ENCODE data around the gene PTPRM.
"Not testable (repeated sequence)": the region's sequence is repeated elsewhere in the genome, so short reads cannot be mapped to it uniquely, and the experiment has no call there.

PTPRM gene

DNA sequence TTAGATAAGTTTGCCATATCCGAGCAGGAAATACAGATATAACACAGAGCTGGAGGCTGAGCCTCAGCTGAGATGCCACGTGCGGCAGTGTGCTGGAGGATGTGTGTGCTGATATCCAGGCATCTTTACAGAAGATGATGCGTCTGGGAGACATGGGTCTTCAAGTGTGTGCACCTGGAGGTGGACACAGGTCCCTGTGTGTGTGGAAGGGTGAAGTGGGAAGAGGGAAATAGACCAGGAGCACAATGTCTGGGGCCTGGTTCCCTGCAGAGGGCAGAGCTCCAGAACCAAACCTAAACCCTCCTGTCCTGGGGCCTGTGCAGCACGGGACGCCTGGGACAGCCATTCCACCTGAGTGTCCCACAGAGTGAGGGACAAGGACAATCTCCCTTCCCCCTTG is 861.8 kb downstream of the PTPRM start:
- no peak overlapping the region for H3K4me3 Mint-ChIP-seq
- no peaks in the 10 kb centered on the region for H3K36me3 Mint-ChIP-seq (ENCODE audit: low read depth)
- no peak overlapping the region for H3K27ac Mint-ChIP-seq
- H3K9me3 Mint-ChIP-seq, result no peaks in the 10 kb centered on the region
- intact Hi-C loops (cut with micrococcal nuclease), result no loop called here
- no peaks in the 10 kb centered on the region for H3K4me1 Mint-ChIP-seq (ENCODE audit: low read depth)
- H3K27me3 Mint-ChIP-seq, result no peaks in the 10 kb centered on the region

DNA sequence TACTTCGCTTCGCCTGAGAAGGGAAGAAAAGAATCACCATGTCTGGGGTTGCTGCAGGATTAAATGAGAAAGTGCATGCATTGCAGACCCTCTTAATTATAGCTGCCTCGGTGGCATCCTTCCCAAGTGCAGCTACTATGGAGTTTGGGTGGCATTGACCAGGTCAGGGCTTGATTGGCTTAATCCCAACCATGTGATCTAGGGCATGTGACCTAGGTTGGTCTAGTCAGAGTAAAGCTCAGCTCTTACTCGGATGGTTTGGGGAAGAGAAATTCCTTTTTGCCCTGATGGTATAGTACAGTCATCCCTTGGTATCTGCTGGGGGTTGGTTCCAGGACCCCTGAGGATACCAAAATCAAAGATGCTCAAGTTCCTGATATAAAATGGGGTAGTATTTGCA is 863.9 kb downstream of the PTPRM start:
- Mint-ChIP-seq H3K27me3 (no peaks in the 10 kb centered on the region), H3K36me3 (ENCODE audit: low read depth) (no peaks in the 10 kb centered on the region), H3K27ac (no peak overlapping the region), H3K9me3 (no peaks in the 10 kb centered on the region), H3K4me3 (no peak overlapping the region), H3K4me1 (ENCODE audit: low read depth) (no peaks in the 10 kb centered on the region)
- intact Hi-C loops (cut with micrococcal nuclease), result no loop called here

DNA sequence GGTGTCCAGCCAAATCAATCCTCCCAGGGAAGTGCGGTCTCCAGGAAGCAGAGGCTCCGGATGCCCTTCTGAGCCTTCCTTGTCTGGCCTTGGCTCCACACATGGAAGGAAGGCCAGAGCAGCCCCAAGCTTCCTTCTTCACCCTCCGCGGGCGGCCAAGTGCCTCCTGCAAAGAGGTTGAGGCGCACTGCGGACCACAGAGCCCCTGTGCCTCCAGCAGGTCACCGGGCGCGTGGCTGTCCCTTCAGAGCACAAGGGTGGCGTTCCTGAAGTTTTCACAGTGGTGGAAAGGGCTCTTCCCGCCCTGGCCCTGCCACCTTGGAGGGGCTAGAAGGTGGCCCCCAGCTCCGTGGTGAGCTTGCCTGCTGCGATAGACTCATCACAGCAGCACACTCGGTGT is 866.2 kb downstream of the PTPRM start:
- Mint-ChIP-seq H3K4me3 (no peak overlapping the region), H3K36me3 (ENCODE audit: low read depth) (no peaks in the 10 kb centered on the region), H3K27ac (no peak overlapping the region), H3K27me3 (no peaks in the 10 kb centered on the region), H3K4me1 (ENCODE audit: low read depth) (no peaks in the 10 kb centered on the region), H3K9me3 (no peaks in the 10 kb centered on the region)
- intact Hi-C loops (cut with micrococcal nuclease), result no loop called here

DNA sequence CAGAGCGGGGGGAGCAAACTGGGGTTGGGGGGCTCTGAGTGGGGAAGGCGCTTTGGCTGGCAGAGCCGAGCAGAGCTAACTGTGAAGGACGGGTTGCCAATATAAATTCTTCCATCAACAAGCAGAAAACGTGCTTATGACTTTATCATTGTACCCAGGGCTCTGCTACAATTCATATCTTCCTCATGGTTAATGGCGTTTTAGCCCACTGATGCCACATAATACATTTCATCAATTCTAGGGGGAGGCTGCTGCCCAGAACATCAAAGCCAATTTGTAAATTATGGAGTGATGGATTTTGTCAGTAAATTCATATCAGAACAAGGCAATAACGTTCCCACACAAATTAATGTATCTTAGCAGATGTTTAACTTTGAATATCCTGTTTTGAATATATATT is 866.7 kb downstream of the PTPRM start:
- Mint-ChIP-seq H3K36me3 (ENCODE audit: low read depth) (no peaks in the 10 kb centered on the region), H3K4me1 (ENCODE audit: low read depth) (no peaks in the 10 kb centered on the region), H3K4me3 (no peak overlapping the region), H3K27me3 (no peaks in the 10 kb centered on the region), H3K27ac (no peak overlapping the region), H3K9me3 (no peaks in the 10 kb centered on the region)
- intact Hi-C loops (cut with micrococcal nuclease), result no loop called here

DNA sequence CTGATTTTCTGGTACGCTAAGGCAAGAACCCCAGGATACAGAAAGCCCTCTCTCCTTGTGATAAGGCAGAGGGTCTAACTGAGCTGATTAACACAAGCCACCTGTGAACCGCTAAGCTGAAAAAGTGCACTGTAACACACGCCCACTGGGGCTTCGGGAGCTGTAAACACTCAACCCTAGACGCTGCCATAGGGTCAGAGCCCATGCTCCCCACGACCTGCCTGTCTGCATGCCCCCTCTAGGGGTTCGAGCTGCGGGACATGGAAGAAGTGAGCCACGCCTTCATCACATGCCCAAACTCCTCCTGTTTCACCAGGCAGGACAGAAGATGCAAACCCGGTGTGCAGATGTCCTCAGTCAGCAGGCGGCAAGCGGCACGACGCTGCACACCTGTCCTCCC is 868.3 kb downstream of the PTPRM start:
- H3K36me3 Mint-ChIP-seq (ENCODE audit: low read depth), result no peaks in the 10 kb centered on the region
- intact Hi-C loops (cut with micrococcal nuclease), result no loop called here
- no peaks in the 10 kb centered on the region for H3K9me3 Mint-ChIP-seq
- H3K27ac Mint-ChIP-seq, result no peak overlapping the region
- no peak overlapping the region for H3K4me3 Mint-ChIP-seq
- H3K4me1 Mint-ChIP-seq (ENCODE audit: low read depth), result no peaks in the 10 kb centered on the region
- no peaks in the 10 kb centered on the region for H3K27me3 Mint-ChIP-seq

DNA sequence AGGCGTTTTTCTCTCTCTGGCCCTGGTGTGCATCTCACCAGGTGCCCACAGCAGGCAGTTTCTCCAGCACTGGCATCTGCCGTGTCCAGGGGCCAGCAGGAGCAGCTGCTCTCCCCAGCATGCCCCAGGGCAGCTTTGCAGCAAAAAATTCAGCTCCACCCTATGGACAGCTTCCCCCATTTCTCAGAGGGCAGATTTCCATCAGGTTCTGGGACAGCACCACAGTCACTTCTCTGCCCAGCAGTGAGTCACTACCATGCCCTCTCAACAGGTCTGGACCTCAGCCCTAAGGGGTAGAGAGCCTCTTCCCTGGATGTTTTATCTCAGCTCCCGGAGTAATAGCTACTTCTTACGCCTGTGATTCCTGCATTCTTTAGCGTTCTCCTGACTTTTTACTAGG is 871.9 kb downstream of the PTPRM start:
- Mint-ChIP-seq H3K27ac (no peak overlapping the region), H3K36me3 (ENCODE audit: low read depth) (no peaks in the 10 kb centered on the region), H3K9me3 (peaks cover 11% of the 10 kb centered on the region), H3K4me3 (no peak overlapping the region), H3K4me1 (ENCODE audit: low read depth) (no peaks in the 10 kb centered on the region), H3K27me3 (no peaks in the 10 kb centered on the region)
- intact Hi-C loops (cut with micrococcal nuclease), result no loop called here

DNA sequence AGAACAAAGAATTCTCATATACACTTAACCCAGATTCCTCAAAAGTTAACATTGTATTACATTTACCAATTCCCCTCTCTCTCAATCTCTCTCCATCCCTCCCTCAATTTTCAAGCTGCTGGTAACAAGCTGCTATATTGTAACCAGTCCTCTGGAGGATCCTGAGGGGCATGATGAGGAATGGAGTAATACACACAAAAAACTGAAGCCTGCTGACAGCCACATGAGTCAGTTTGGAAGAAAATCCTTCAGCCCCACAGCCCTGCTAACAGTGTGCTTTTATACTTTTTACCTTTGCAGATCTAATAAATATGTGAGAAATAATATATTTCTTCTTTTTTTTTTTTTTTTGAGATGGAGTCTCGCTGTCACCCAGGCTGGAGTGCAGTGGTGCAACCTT is 876.4 kb downstream of the PTPRM start:
- Mint-ChIP-seq H3K27ac (no peak overlapping the region), H3K4me1 (ENCODE audit: low read depth) (no peaks in the 10 kb centered on the region), H3K36me3 (ENCODE audit: low read depth) (no peaks in the 10 kb centered on the region), H3K4me3 (no peak overlapping the region), H3K9me3 (peaks cover 11% of the 10 kb centered on the region), H3K27me3 (no peaks in the 10 kb centered on the region)
- intact Hi-C loops (cut with micrococcal nuclease), result no loop called here

DNA sequence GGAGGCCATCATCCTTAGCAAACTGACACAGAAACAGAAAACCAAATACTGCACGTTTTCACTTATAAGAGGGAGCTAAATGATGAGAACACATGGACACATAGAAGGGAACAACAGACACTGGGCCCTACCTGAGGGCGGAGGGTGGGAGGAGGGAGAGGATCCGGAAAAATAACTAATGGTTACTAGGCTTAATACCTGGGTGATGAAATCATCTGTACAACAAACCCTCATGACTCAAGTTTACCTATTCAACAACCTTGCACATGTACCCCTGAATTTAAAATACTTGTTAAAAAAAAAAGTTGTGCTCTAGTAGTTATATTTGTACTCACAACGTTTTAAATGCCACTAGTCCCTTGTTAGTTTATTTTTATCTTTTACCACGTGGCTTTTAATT is 879.8 kb downstream of the PTPRM start:
- intact Hi-C loops (cut with micrococcal nuclease); H3K4me3 Mint-ChIP-seq; H3K36me3 Mint-ChIP-seq (ENCODE audit: low read depth); H3K27ac Mint-ChIP-seq; H3K27me3 Mint-ChIP-seq; H3K4me1 Mint-ChIP-seq (ENCODE audit: low read depth); H3K9me3 Mint-ChIP-seq: not testable (repeated sequence)

DNA sequence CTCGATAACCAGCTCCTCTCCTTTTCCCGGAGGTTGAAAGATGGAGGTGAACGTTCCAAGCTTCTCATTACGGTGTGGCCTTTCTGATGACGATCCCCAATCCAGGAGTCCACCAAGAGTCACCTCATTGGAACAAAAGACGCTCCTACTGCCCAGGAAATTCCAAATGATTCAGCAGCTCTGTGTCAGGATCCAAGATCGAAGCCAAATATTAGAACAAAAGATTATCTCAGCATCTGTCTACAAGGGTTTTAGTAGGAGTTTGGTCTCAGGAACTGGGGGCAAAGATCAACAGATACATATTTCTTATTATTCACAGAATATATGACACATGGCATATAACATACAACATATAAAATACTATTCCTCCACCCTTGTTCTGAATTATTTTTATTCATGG is 881.0 kb downstream of the PTPRM start:
- Mint-ChIP-seq H3K36me3 (ENCODE audit: low read depth) (no peaks in the 10 kb centered on the region), H3K4me1 (ENCODE audit: low read depth) (no peaks in the 10 kb centered on the region), H3K27me3 (no peaks in the 10 kb centered on the region), H3K9me3 (no peaks in the 10 kb centered on the region), H3K4me3 (no peak overlapping the region), H3K27ac (no peak overlapping the region)
- intact Hi-C loops (cut with micrococcal nuclease), result no loop called here

DNA sequence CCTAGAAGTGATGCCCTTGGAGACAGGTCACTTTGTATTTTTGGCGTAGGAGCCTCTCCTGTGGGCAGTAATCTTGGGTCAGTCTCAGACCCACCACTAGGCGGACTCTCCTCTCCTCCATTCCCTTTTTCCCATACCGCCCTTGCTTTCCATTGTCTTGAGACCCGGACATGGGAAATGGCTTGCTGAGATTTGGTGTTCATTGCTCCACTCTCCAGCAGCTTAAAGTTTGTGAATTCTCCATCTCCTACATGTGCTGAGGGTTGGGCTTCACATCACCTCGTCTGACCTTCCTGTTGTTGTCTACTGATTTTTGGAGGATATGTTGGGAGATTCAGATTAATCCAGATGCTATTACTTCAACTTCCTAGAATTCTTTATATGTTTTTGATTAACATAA is 882.9 kb downstream of the PTPRM start:
- no peak overlapping the region for H3K4me3 Mint-ChIP-seq
- no peaks in the 10 kb centered on the region for H3K27me3 Mint-ChIP-seq
- intact Hi-C loops (cut with micrococcal nuclease), result no loop called here
- no peaks in the 10 kb centered on the region for H3K4me1 Mint-ChIP-seq (ENCODE audit: low read depth)
- H3K27ac Mint-ChIP-seq, result no peak overlapping the region
- no peaks in the 10 kb centered on the region for H3K36me3 Mint-ChIP-seq (ENCODE audit: low read depth)
- H3K9me3 Mint-ChIP-seq, result no peaks in the 10 kb centered on the region

DNA sequence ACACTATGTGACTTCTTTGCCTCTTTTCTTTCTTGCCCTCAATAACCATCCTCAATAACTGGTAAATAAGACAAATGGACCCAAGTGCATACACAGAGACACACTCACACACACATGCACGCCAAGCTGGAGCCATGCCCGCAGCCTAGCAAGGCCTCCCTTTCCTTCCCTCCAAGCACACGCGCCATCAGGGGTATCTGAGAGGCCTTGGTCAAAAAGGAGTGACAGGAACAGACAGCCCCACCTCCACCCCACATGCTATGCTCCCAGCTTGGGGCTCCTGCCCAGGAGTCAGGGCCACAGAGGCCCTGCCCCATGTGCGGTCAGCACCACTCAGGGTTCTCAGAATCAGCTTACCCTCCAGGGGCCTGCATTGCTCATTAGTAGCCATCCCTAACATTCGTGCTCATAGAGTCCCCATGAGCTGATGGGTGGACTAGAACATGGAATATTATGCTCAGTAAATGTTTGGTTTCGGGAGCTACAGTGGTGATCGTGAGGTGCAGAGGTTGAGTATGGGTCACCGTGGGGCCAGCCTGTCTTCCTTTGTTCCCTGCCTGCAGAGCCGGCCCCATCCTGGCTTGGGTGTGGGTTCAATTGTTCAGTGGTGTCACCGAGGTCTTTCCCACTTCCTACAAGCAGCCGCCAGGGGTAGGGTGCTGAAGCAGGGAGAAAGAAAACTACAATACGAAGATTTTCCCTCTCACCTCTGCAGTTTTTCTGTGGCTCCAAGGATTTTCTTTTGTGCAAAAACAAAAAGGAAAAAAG is 884.0 kb downstream of the PTPRM start:
- intact Hi-C loops (cut with micrococcal nuclease), result no loop called here
- Mint-ChIP-seq H3K27ac (no peak overlapping the region), H3K9me3 (no peaks in the 10 kb centered on the region), H3K27me3 (no peaks in the 10 kb centered on the region), H3K4me1 (ENCODE audit: low read depth) (no peaks in the 10 kb centered on the region), H3K36me3 (ENCODE audit: low read depth) (no peaks in the 10 kb centered on the region), H3K4me3 (no peak overlapping the region)

DNA sequence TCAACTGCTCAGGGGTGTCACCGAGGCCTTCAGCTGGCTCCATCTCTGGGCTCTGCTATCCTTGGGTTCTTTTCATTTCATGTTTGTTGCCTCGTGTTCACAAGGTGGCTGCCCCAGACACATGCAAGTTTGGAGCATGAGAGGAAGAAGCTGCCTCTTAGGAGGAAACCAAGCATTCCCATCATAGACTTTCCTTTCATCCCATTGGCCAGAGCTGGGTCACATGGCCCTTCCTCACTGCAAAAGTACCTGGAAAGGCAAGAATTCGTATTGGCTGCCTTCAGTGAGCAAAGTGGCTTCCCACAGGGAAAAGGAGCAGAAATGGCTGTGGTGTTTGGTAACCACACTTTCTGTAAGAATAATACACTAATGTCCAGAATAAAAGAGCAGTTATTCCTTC is 886.4 kb downstream of the PTPRM start:
- no peaks in the 10 kb centered on the region for H3K9me3 Mint-ChIP-seq

DNA sequence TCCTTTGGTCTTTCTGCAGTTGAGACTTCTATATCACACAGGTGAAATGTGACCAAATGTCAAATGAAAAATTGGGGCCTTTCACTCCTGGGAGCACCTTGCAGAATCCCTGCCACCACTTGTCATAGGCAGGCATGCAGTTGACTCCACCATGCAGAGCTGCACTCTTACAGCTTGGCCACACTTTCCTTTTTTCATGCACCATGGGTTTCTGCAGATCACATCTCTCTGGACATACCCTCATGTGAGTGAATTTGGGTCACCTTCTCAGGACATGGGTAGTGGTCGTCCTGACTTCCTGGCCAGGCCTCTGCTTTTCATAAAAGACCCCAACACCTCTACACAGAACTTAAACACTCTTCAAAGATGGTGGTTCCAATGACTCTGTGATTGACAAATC is 887.0 kb downstream of the PTPRM start:
- intact Hi-C loops (cut with micrococcal nuclease), result no loop called here
- H3K9me3 Mint-ChIP-seq, result no peaks in the 10 kb centered on the region
- H3K4me3 Mint-ChIP-seq, result no peak overlapping the region
- H3K36me3 Mint-ChIP-seq (ENCODE audit: low read depth), result no peaks in the 10 kb centered on the region
- no peaks in the 10 kb centered on the region for H3K27me3 Mint-ChIP-seq
- no peaks in the 10 kb centered on the region for H3K4me1 Mint-ChIP-seq (ENCODE audit: low read depth)
- no peak overlapping the region for H3K27ac Mint-ChIP-seq

More for the DNA sequence above, 886.4 kb downstream of the PTPRM start:
- Mint-ChIP-seq H3K36me3 (ENCODE audit: low read depth) (no peaks in the 10 kb centered on the region), H3K27ac (no peak overlapping the region), H3K4me1 (ENCODE audit: low read depth) (no peaks in the 10 kb centered on the region), H3K27me3 (no peaks in the 10 kb centered on the region), H3K4me3 (no peak overlapping the region)
- intact Hi-C loops (cut with micrococcal nuclease), result no loop called here

DNA sequence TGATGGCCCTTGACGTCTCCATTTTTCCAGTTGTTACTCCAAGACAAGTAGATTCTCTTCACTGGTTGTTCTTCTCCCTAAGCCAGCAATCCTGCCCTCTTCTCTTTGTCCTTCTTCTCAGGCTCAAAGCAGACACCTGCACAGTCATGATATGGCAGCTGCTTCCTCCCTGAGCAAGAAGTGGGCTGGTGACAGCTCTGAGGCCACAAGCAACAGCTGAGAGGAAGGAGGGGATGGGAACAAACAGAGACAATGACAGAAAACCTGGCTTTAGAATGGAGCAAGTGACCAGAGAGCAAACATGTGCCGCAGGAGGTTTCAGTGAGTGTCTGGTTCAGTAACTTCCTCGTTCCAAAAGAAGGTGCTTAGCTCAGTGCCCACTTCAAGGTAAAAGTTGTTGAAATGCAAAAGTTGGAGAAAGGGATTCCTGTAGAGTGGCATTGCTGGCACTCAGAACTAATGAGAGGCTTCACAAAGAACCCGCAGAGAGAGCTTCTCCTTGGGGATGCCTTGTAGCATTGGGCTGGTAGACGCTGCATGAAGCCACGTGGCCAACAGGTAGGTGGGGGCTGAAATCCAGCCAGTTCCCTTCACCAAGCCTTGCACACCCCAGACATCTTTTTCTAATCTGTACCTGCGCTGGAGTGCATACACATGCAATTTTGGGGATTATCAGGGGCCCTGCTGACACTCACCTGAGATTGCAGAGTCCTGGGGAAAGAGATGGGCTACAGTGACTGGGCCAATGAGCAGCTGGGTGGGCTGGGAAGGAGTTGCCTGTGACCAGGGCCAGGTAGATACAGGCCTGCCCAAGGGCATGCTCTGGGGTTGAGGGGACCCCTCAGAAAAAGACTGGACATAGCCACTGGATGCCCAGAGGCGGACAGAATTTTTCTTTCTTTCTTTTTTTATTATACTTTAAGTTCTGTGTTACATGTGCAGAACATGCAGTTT is 888.8 kb downstream of the PTPRM start:
- Mint-ChIP-seq H3K36me3 (ENCODE audit: low read depth) (no peaks in the 10 kb centered on the region), H3K27ac (no peak overlapping the region), H3K27me3 (no peaks in the 10 kb centered on the region), H3K4me1 (ENCODE audit: low read depth) (no peaks in the 10 kb centered on the region), H3K4me3 (no peak overlapping the region), H3K9me3 (no peaks in the 10 kb centered on the region)
- intact Hi-C loops (cut with micrococcal nuclease), result no loop called here
